ENCODE data around the gene CCNK.
A peak's percentile ranks its signal among the peaks of the same experiment; 100 is the strongest.

The CCNK gene

GRCh38 chr14:99466758-99467157, 14.5 kb upstream of the CCNK start:
- no peak for DNase-seq (ENCODE audit: low spot score)

DNA sequence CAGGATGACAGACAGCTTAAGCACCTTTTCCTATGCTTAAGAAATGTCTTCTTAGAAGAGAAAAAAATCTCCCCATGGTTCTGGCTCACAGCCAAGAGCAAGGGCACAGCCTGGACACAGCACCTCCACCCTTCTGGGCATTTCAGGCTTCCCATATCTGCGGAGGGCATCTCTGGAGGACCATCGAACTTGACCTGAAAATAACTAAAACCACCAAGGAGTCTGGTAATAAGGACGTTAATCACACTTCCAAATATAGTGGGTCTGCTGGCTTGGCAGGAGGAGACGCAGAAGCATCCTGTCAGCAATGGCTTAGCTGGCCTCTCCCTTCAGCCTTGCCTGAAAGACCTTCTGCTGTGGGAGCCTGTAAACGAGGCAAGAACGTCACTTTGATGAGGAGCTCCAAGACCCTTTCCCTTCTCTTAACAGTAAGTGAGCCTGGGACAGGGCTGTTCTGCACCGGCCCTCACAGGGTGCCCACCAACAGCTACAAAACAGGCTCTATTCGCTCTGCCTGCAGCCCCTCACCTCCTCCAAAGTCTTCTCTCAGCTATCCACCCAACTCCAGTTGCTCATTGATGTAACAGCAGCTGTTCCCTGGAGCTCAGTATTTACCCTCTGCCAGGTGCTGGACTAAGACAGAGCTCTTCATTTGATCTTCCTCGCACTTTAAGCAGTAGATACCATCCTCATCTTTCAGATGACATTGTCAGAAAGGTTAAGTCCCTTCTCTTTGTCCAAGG, 13.7 kb upstream of the CCNK start:
- DNase-seq (ENCODE audit: low spot score), result no peak

- no peak for DNase-seq (ENCODE audit: low spot score)
These were observed 13.1 kb upstream of the CCNK start for GRCh38 chr14:99468081-99468480.

DNA sequence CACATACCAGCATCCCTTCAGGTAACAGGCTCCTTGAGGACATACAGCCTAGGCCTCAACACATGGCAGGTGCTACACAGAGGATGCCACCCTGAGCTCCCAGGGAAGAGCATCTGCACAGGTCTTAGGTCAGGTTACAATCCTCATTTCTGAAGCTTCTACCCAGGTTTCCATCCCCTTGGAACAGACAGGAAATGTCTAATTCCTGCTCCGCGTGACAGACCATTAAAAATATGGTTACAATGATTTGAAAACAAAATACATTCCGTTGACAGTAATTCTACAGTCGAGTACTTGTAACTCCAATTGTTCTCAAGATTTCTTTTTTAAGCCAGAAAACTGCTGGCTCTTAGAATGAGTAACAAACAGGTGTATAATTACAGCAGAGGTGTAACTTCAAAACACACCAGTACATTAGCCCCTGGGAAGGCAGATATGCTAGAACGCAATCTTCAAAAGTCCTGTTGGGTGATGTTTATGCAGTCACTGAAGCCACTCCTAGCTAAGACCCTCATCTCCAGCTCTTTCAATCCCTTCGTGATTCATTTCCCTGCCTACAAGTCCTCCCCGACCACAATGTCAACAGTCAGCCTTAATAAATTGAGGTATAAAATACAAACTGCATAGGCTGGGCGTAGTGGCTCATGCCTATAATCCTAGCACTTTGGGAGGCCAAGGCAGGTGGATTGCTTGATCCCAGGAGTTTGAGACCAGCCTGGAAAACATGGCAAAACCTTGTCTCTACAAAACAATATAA, 12.2 kb upstream of the CCNK start:
- DNase-seq (ENCODE audit: low spot score), result no peak

DNA sequence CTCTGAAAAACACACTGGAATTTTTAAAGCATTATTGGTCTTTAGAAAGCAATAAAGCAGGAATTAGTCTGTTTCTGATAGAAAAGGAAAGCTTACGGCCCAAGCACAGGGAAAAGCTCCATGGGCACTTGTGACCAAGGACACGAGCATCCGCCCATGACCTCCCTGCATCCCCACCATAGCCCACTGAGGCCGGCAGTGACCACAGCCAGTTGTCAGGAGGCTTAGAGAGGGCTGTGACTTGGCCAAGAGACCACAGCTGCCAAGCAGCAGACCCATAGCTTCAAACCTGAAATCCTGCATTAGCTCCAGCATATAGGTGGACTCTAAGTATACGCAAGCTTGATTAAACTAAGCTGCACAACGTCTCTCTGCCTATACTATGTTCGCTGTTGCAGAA, 9.5 kb upstream of the CCNK start:
- DNase-seq (ENCODE audit: low spot score), result no peak

- DNase-seq (ENCODE audit: low spot score), result no peak
These were observed 8.3 kb upstream of the CCNK start for GRCh38 chr14:99472937-99473336.

GRCh38 chr14:99473458-99473857, 7.8 kb upstream of the CCNK start:
- DNase-seq (ENCODE audit: low spot score), result no peak

GRCh38 chr14:99475179-99475578, 6.0 kb upstream of the CCNK start:
- DNase-seq (ENCODE audit: low spot score), result no peak

DNA sequence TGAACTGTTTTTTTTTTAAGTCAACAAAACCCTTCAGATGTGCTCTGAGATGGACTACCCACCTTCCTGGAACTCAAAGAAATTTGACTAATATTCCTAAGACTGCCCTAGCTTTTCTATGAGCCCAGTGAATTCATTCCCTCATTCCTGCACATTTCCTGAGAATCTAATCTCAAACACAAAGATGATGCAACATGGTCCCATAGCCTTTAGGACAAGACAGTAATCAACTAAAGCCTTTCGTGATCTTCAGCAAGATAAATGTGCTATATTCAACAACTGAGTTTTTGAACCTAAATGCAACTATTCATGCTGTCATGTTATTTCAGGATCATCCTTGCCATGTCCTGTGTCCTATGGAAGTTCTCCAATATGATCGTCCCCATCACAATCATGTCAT, 5.5 kb upstream of the CCNK start:
- DNase-seq (ENCODE audit: low spot score), result no peak

DNA sequence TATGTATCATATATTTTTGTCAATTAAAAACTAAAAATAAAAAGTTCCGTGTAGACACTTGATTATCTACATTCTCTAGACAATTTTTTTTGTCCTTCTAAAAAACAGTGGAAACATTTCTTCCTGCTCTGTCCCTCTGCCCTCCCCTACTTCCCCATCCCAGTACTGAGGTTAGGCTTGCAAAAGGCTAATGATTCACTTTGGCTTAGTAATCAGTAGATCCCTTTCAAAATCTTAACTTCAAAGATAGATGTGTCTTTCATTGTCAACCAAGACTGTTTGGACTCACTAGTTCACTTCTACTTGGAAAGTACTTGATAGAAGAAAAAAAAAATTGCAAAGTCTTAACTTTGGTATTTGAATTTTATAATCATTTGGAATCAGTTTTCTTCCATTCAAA, 4.3 kb upstream of the CCNK start:
- no peak for DNase-seq (ENCODE audit: low spot score)

DNA sequence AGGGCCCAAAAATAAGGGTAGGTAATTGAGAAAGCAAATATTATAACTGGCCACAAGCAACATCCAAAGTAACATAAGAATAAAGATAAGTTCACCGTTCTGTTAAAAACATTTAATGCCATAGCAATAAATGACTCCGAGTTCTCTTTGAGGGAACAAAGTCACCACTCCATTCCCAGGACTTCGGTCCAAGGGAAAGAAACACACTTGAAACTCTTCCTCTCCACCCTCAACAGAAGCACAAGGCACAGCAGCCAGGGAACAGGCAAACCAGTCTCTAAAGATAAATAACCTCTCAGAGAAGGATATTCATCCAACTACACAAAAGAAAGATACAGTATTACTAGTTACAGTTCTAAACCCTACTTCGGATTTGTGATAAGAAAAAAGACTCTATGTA, 3.1 kb upstream of the CCNK start:
- DNase-seq (ENCODE audit: low spot score), result no peak

- DNase-seq (ENCODE audit: low spot score), result no peak
These were observed 1.9 kb upstream of the CCNK start for GRCh38 chr14:99479160-99479905.

DNA sequence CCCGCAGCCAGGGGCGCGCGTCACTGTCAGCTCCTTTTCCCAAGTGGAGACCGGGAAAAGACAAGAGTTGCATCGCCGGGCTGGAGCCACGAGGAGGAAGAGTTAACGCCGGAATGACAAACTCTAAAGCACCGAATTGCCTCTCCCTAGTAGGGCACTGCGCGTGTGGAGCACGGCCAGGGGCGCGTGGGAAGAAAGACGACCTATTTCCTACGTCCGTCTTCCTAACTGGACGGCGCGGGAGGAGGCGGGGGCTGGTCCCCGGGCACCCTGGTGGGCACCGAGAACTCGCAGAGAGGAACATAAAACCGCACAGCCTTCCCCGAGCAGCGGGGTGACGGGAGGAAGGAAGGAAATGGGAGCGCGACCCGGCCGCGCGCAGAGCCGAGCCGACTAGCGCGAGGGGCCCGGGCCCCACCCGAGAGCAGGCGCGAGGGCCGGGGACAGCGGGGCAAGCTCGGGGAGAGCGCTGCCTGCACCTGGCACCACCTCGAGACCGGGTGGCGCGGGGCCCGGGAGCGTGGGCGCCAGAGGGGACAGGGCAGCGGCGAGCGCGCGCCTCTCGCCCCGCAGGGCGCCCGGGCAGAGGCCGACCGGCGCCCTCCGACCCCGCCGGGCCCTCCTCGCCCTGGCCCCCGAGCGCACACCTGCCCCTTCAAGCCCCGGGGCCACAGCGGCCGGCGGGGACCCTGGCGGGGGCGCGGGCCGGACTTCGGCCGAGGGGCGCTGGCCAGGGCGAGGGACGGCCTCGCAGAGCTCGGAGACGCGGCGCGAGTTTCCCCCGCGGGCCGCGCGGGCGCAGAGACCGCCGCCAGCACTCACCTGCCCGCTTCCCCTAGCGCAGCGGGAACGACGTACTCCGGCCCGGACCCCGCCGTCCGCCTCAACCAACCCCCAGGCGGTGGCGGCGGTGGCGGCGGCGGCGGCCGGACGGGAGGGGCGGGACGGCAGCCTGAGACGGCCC, 1.0 kb upstream of the CCNK start, which contains the start of gene SETD3:
SETD3 (minus strand) TSS at position 954 of the 964 bp plus-strand sequence. CDS start 15,054 bp downstream, outside the sequence.
- DNase-seq (ENCODE audit: low spot score), result peak; percentile 79

GRCh38 chr14:99481745-99482099, 513 bp downstream of the CCNK start:
- peak; percentile 44 for DNase-seq (ENCODE audit: low spot score)

GRCh38 chr14:99484106-99484505, 2.9 kb downstream of the CCNK start:
- no peak for DNase-seq (ENCODE audit: low spot score)

GRCh38 chr14:99497341-99497740, 16.1 kb downstream of the CCNK start:
- DNase-seq (ENCODE audit: low spot score), result no peak

GRCh38 chr14:99497894-99498293, 16.7 kb downstream of the CCNK start:
- DNase-seq (ENCODE audit: low spot score), result no peak

DNA sequence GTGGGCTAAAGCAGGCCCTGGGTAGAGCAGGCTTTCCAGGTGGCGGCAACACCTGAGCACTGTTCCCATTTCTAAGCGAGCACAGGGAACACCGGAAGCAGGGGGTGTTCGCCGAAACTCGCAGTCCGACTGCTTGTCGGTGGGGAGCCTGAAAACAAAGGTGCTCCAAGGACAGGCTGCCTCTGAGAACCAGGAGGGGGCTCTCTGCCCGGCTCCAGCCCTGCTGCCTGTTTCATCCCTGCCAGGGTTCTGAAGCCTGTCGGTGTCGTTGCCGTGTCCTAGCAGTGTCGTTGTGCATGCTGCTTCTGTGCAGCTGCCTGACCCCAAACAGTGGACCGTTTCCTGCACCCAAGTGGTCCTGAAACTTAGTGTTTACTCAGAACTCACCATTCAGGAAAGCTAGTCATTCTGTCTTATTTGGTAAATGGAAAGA, 21.8 kb downstream of the CCNK start:
- no peak for DNase-seq (ENCODE audit: low spot score)

DNA sequence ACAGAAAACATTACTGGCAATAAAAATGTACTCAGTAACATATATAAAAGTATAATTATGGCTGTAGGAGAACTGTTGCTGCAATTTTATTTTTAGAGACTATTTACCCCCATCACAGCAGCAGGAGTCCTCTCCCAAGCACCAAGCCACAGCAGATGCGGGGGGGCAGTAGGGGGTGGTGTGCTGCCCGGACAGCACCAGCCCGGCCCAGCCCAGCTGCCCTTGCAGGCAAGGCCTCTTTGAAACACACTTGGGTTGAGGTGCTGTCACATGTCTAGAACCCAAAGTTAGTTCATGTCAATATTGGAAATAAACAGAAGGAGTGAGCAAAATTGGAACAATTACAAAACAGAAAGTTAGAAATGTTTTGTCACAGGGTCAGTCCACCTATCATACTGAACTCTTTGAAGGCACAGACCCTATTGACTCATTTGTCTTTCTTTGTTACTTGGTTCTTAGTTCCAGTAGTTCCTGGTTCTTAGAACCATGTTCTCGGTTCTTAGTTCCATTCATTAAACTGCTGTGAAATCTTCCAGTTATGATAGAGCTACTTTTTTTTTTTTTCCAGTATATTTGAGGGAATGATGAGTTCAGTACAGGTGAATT, 22.7 kb downstream of the CCNK start:
- DNase-seq (ENCODE audit: low spot score), result no peak

GRCh38 chr14:99505089-99505488, 23.9 kb downstream of the CCNK start:
- no peak for DNase-seq (ENCODE audit: low spot score)

- DNase-seq (ENCODE audit: low spot score), result no peak
These were observed 25.1 kb downstream of the CCNK start for GRCh38 chr14:99506276-99506675.

Measured in AG20443 (cell line).